Measurements from ENCODE around the gene VPS35.

VPS35 gene

DNA sequence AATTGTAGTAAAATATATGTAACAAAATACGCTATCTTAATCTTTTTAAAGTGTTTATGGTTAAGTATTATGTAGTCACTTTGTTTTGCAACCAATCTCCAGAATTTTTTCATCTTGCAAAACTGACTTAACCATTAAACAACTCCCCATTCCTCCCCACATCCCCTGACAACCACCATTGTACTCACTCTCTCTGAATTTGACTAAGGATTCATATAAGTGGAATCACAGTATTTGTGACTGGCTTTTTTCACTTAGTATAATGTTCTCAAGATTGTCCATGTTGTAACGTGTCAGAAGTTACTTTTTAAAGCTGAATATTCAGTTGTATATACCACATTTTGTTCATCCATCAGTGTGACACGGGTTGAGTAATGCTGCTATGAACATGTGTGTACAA, 11.1 kb upstream of the VPS35 start:
- DNase-seq (ENCODE audit: insufficient read length, low spot score) (no peak), FAIRE-seq (no peak)
- TF ChIP-seq TAF1 (IDR thresholded peaks at IDR 0.05; ENCODE audit: low read depth, low read length) (no peak), PAX5 (IDR thresholded peaks at IDR 0.05; ENCODE audit: insufficient read depth, low read length, severe bottlenecking) (no peak), POU2F2 (IDR thresholded peaks at IDR 0.05; ENCODE audit: low read depth, low read length) (no peak), POLR2AphosphoS5 (IDR thresholded peaks at IDR 0.05; ENCODE audit: low read depth, low read length) (no peak), POLR2A (IDR thresholded peaks at IDR 0.05; ENCODE audit: low read depth, low read length) (no peak), SPI1 (IDR thresholded peaks at IDR 0.05; ENCODE audit: low read depth, low read length) (no peak)

DNA sequence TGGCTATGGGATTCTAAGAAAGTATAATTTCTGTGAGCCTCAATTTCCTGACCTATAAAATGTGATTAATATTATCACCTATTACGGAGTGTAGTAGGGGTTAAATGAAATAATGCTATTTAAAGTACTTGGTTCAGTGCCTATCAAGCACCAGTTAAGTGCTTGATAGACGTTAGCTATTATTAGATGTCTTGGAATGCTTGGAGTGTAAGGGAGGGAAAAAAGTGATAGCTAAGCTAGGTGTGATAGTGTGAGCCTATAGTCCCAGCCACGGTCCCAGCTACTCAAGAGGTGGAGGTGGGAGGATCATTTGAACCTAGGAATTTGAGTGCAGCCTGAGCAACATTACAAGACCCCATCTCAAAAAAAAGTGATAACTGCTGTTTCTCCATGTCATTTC, 8.0 kb upstream of the VPS35 start:
- FAIRE-seq = no peak
- DNase-seq (ENCODE audit: insufficient read length, low spot score) = no peak

DNA sequence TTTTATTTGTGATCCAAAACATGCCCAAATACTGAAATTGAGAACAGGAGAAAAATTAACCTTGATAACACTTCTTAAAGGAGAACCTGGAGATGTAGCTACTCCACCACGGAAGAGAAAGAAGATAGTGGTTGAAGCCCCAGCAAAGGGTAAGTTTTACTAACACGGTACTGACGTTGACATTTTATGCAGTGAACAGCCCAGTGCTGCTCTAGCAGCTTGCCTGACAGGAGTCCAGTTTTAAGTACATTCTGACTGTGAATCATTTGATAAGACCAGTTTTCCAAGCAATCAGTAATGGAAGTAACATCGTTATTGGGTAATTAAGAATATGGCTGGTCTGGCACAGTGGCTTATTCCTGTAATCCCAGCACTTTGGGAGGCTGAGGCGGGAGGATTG, 7.0 kb upstream of the VPS35 start:
- TF ChIP-seq POLR2A (IDR thresholded peaks at IDR 0.05; ENCODE audit: low read depth, low read length) = no peak
- no peak for TF ChIP-seq POU2F2 (IDR thresholded peaks at IDR 0.05; ENCODE audit: low read depth, low read length)
- TF ChIP-seq SPI1 (IDR thresholded peaks at IDR 0.05; ENCODE audit: low read depth, low read length) = no peak
- no peak for TF ChIP-seq POLR2AphosphoS5 (IDR thresholded peaks at IDR 0.05; ENCODE audit: low read depth, low read length)
- TF ChIP-seq TAF1 (IDR thresholded peaks at IDR 0.05; ENCODE audit: low read depth, low read length) = no peak
- TF ChIP-seq PAX5 (IDR thresholded peaks at IDR 0.05; ENCODE audit: insufficient read depth, low read length, severe bottlenecking) = no peak
- DNase-seq (ENCODE audit: insufficient read length, low spot score) (no peak), FAIRE-seq (no peak)

More for the DNA sequence above, 8.0 kb upstream of the VPS35 start:
- TF ChIP-seq POLR2A (IDR thresholded peaks at IDR 0.05; ENCODE audit: low read depth, low read length) (no peak), SPI1 (IDR thresholded peaks at IDR 0.05; ENCODE audit: low read depth, low read length) (no peak), POU2F2 (IDR thresholded peaks at IDR 0.05; ENCODE audit: low read depth, low read length) (no peak), PAX5 (IDR thresholded peaks at IDR 0.05; ENCODE audit: insufficient read depth, low read length, severe bottlenecking) (no peak), TAF1 (IDR thresholded peaks at IDR 0.05; ENCODE audit: low read depth, low read length) (no peak), POLR2AphosphoS5 (IDR thresholded peaks at IDR 0.05; ENCODE audit: low read depth, low read length) (no peak)

DNA sequence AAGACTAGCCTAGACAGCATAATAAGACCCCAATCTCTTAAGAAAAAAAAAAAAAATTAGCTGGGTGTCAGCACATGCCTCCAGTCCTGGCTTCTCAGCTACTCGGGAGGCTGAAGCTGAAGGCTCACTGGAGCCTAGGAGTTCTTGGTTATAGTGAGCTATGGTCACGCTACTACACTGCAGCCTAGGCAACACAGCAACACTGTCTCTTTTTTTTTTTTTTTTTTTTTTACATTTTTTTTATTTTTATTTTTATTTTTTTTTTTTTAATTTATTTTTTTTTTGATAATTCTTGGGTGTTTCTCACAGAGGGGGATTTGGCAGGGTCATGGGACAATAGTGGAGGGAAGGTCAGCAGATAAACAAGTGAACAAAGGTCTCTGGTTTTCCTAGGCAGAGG, 4.6 kb upstream of the VPS35 start:
- no peak for TF ChIP-seq POU2F2 (IDR thresholded peaks at IDR 0.05; ENCODE audit: low read depth, low read length)
- TF ChIP-seq POLR2AphosphoS5 (IDR thresholded peaks at IDR 0.05; ENCODE audit: low read depth, low read length) = no peak
- no peak for TF ChIP-seq TAF1 (IDR thresholded peaks at IDR 0.05; ENCODE audit: low read depth, low read length)
- no peak for TF ChIP-seq POLR2A (IDR thresholded peaks at IDR 0.05; ENCODE audit: low read depth, low read length)
- no peak for TF ChIP-seq SPI1 (IDR thresholded peaks at IDR 0.05; ENCODE audit: low read depth, low read length)
- no peak for TF ChIP-seq PAX5 (IDR thresholded peaks at IDR 0.05; ENCODE audit: insufficient read depth, low read length, severe bottlenecking)
- no peak for FAIRE-seq
- DNase-seq (ENCODE audit: insufficient read length, low spot score) = no peak

DNA sequence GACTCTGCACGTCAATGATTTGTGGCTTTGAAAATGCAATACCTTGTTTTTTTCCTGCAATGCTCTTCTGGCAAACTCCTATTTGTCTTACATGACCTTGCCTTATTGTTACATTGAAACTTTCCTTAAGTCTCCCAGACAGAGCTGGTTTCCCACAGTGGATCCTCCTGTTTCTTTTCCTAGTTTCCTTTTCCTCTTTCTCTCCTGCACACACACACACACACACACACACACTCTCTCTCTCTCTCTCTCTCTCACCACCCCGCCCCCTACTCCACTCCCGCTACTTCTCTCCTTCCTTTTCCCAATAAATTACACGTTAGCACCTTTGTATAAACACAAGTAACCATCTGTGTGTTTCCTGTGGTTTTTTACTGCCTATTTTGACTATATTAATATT, 2.7 kb upstream of the VPS35 start:
- FAIRE-seq = no peak
- no peak for DNase-seq (ENCODE audit: insufficient read length, low spot score)
- TF ChIP-seq TAF1 (IDR thresholded peaks at IDR 0.05; ENCODE audit: low read depth, low read length) = no peak
- no peak for TF ChIP-seq PAX5 (IDR thresholded peaks at IDR 0.05; ENCODE audit: insufficient read depth, low read length, severe bottlenecking)
- TF ChIP-seq POLR2A (IDR thresholded peaks at IDR 0.05; ENCODE audit: low read depth, low read length) = no peak
- no peak for TF ChIP-seq SPI1 (IDR thresholded peaks at IDR 0.05; ENCODE audit: low read depth, low read length)
- TF ChIP-seq POU2F2 (IDR thresholded peaks at IDR 0.05; ENCODE audit: low read depth, low read length) = no peak
- no peak for TF ChIP-seq POLR2AphosphoS5 (IDR thresholded peaks at IDR 0.05; ENCODE audit: low read depth, low read length)

DNA sequence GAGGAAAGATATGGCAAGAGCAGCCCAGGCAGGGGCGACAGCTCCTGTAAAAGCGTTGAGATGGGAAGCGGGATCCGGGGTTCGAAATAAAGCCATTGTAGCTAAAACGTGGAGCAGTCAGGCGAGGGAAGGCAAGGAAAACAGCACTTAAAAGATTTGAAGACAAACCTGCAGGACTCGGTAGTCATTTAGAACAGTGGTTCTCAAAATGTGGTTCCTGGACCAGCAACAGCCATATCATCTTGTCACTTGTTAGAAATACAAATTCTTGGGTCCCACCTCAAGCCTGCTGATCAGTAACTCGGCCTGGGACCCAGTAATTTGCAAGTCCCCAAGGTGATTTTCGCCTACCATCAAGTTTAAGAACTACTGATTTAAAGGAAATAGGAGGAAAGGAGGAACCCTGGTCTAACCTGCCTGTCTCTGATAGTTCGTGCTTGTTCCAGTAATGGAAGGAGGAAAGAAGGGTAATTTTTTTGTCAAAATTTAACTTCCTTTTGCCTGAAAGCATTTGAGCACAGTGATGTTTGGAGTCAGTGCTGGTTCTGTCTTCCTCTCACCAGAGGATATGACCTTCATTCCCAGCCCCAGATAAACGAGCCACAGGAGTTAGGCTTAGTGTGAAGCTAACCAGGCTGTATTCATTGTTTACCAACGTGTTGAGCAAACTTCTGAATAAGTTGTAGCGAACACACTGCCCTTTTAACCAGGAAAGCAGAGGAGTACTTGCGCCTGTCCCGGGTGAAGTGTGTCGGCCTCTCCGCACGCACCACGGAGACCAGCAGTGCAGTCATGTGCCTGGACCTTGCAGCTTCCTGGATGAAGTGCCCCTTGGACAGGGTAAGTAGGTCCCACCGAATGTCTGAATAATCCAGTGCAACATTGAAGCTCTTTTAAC, 1.6 kb upstream of the VPS35 start:
- FAIRE-seq = peak; percentile 52
- TF ChIP-seq SPI1 (IDR thresholded peaks at IDR 0.05; ENCODE audit: low read depth, low read length) (no peak), POLR2A (IDR thresholded peaks at IDR 0.05; ENCODE audit: low read depth, low read length) (no peak), POU2F2 (IDR thresholded peaks at IDR 0.05; ENCODE audit: low read depth, low read length) (no peak), TAF1 (IDR thresholded peaks at IDR 0.05; ENCODE audit: low read depth, low read length) (no peak), PAX5 (IDR thresholded peaks at IDR 0.05; ENCODE audit: insufficient read depth, low read length, severe bottlenecking) (no peak), POLR2AphosphoS5 (IDR thresholded peaks at IDR 0.05; ENCODE audit: low read depth, low read length) (no peak)
- no peak for DNase-seq (ENCODE audit: insufficient read length, low spot score)

DNA sequence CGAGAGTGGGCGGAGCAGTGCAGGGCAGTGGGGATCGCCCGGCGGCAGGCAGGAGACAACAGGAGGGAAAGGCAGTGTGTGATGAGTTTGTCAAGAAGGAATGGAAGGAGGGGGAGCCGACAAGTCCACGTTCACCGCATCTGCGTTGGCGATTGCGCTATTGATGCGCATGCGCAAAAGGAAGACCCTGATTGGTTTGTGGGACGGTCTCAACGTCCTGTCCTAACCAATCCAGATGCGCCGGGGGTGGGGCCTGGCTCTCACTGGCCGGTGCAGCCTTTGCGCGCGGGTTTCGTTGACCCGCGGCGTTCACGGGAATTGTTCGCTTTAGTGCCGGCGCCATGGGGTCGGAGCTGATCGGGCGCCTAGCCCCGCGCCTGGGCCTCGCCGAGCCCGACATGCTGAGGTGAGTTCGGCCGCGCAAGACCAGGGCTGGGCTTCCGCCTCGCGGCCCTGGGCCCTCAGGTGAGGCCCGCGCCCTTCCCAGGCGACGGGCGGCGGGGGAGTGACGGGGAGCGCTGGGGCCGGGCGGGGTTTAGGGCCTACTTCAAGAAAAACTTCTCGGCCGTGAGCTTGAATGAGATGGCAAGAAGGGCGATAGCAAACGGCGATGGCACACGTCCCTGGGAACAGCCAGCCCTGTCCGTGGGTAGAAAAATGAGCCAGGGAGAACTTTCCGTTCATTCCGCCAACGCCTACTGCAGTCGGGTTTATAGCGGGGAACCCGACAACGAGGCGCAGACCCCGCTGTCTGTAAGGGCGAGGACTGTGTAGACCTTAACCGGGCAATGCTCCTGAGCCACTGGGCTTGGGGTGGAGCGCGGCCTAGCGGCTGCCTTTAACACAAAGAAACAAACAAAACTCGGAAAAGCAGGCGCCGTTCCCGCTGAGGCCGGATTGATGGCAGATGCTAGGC, 645 bp upstream of the VPS35 start, which contains the start of gene ORC6:
Gene ORC6, plus strand, starts transcription at position 295 of the 916 bp plus-strand sequence. Its CDS starts 47 bp downstream, at position 342.
- peak; percentile 73 for DNase-seq (ENCODE audit: insufficient read length, low spot score)
- TF ChIP-seq POLR2AphosphoS5 (IDR thresholded peaks at IDR 0.05; ENCODE audit: low read depth, low read length) (no peak; the same call in 1 of the 2 replicates), PAX5 (IDR thresholded peaks at IDR 0.05; ENCODE audit: insufficient read depth, low read length, severe bottlenecking) (no peak), SPI1 (IDR thresholded peaks at IDR 0.05; ENCODE audit: low read depth, low read length) (no peak), POLR2A (IDR thresholded peaks at IDR 0.05; ENCODE audit: low read depth, low read length) (0 out of 2 replicates have a peak, but pooled peaks have one; percentile 7), TAF1 (IDR thresholded peaks at IDR 0.05; ENCODE audit: low read depth, low read length) (peak; percentile 12; the same call in 1 of the 2 replicates), POU2F2 (IDR thresholded peaks at IDR 0.05; ENCODE audit: low read depth, low read length) (0 out of 2 replicates have a peak, but pooled peaks have one; percentile 17)
- no peak for FAIRE-seq

DNA sequence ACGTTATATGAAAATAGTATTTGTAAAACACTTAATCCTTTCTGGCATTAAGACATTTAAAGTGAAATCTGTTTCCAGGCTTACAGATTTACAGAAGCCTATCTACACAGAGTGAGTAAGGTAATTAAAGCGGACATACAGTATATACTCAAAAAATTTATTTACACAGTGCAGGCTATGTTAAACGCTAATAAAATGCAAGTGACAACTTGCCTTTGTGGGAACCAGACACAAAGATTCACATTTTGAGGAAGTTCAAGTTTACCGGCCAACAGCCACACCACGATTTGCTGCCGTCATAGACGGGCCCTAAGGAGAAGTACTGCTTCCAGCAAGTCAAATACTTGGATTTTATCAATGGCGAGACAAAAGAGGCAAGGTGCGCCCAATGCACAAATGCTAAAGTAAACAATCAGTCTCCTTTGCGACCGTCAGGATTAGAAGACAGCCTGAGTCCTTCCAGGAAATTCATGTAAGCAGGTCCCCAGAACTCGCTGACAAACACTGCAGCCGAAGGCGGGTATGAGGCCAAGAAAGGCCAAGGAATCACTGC, 801 bp downstream of the VPS35 start:
- no peak for DNase-seq (ENCODE audit: insufficient read length, low spot score)
- FAIRE-seq = no peak
- no peak for TF ChIP-seq POLR2AphosphoS5 (IDR thresholded peaks at IDR 0.05; ENCODE audit: low read depth, low read length)
- no peak for TF ChIP-seq PAX5 (IDR thresholded peaks at IDR 0.05; ENCODE audit: insufficient read depth, low read length, severe bottlenecking)
- TF ChIP-seq SPI1 (IDR thresholded peaks at IDR 0.05; ENCODE audit: low read depth, low read length) = peak; percentile 31; the same call in 1 of the 2 replicates
- no peak for TF ChIP-seq POU2F2 (IDR thresholded peaks at IDR 0.05; ENCODE audit: low read depth, low read length)
